Effector memory CD4-positive, alpha-beta T cell (primary cell): ENCODE data around the gene HTR3E.
"Not testable (repeated sequence)": the region's sequence is repeated elsewhere in the genome, so short reads cannot be mapped to it uniquely, and the experiment has no call there.

Experiments used
- DNase-seq, 3 donors: peaks; one replicate each; pipeline ENCODE4 v3.0.0-alpha.2; 2020
- H3K27ac ChIP-seq: 2 replicates; pipeline ENCODE4 v1.7.0; 2013; ENCODE audit warnings: mild to moderate bottlenecking, low read length, moderate library complexity; ENCODE audit not compliant: insufficient read depth, poor library complexity, severe bottlenecking
- H3K27me3 ChIP-seq: replicated peaks from 2 replicates; pipeline ENCODE4 v1.7.0; 2013; ENCODE audit warnings: mild to moderate bottlenecking, low read length; ENCODE audit not compliant: insufficient read depth, control insufficient read depth, poor library complexity, severe bottlenecking
- H3K36me3 ChIP-seq: 2 replicates; pipeline ENCODE4 v1.7.0; 2013; ENCODE audit warnings: mild to moderate bottlenecking, low read length, moderate library complexity; ENCODE audit not compliant: control insufficient read depth, insufficient read depth
- H3K4me1 ChIP-seq: 2 replicates; pipeline ENCODE4 v1.7.0; 2013; ENCODE audit warnings: low read length, mild to moderate bottlenecking; ENCODE audit not compliant: control insufficient read depth, insufficient read depth, poor library complexity, severe bottlenecking
- H3K4me3 ChIP-seq: 2 replicates; pipeline ENCODE4 v1.7.0; 2013; ENCODE audit warnings: low read length, low read depth, mild to moderate bottlenecking; ENCODE audit not compliant: insufficient read depth, poor library complexity, severe bottlenecking
- H3K9me3 ChIP-seq: 2 replicates; pipeline ENCODE4 v1.7.0; 2013; ENCODE audit warnings: mild to moderate bottlenecking, low read length, moderate library complexity; ENCODE audit not compliant: control insufficient read depth
- total RNA-seq, 3 donors: gene quantifications; one replicate each; lab custom pipeline; 2026; lab: John Stamatoyannopoulos, UW

The HTR3E gene, protein sequence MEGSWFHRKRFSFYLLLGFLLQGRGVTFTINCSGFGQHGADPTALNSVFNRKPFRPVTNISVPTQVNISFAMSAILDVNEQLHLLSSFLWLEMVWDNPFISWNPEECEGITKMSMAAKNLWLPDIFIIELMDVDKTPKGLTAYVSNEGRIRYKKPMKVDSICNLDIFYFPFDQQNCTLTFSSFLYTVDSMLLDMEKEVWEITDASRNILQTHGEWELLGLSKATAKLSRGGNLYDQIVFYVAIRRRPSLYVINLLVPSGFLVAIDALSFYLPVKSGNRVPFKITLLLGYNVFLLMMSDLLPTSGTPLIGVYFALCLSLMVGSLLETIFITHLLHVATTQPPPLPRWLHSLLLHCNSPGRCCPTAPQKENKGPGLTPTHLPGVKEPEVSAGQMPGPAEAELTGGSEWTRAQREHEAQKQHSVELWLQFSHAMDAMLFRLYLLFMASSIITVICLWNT
- 0 reads per million in 3 donors for total RNA-seq

DNA sequence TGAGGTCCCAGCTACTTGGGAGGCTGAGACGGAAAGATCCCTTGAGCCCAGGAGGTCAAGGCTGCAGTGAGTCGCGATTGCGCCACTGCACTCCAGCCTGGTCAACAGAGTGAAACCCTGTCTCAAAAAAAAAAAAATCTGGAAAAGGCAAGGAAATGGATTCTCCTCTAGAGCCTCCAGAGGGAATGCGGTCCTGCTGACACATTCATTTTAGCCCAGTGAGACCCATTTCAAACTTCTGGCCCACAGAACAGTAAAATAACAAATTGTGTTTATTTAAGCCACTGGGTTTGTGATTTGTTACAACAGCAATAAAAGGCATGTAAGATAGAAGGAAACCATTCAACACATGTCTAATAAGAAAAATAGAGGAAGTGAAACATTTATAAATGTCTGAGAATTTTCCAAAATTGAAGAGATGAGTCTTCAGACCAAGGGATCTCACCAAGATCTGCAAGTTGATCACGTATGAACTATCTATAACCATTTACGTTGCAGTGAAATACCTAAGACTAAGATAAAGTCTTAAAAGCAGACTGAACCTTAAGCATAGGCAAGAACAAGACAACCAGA, at the start of gene HTR3E:
Gene HTR3E, plus strand, starts transcription at position 254 of the 573 bp plus-strand sequence. CDS start 466 bp downstream, outside the sequence.
- no peak for DNase-seq
- Histone ChIP-seq H3K27me3 (no peaks in the 10 kb centered on the region), H3K36me3 (no peaks in the 10 kb centered on the region), H3K9me3 (peaks cover 6% of the 10 kb centered on the region), H3K27ac (no peak within 1 kb of the TSS), H3K4me3 (no peak within 1 kb of the TSS), H3K4me1 (no peaks in the 10 kb centered on the region)

DNA sequence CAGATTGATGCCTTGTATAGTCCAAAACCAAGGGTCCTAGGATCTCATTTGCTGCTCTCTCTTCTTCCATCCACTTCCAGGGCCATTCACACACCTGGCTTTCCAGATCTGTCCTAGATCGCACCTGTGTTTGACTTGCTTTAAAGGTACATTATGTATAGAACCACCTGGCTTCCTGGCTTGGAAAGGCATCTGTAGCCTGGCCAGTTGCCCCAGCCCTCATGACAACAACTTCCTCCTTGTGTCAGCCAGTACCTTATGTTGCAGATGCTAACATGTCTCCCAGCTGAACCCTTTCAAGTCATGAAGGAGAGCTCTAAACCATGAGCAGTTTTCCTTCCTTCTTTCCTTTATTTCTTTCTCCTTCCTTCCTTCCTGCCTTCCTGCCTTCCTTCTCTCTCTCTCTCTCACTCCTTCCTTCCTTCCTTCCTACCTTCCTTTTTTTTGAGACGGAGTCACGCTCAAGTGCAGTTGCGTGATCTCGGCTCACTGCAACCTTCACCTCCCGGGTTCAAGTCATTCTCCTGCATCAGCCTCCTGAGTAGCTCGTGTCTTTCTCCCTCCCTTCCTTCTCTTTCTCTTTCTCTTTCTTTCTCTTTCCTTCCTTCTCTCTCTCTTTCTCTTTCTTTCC, 46.5 kb upstream of the HTR3E start:
- no peaks in the 10 kb centered on the region for H3K36me3 ChIP-seq
- no peaks in the 10 kb centered on the region for H3K27me3 ChIP-seq
- H3K4me1 ChIP-seq, result no peaks in the 10 kb centered on the region
- no peak for DNase-seq
- H3K4me3 ChIP-seq, result no peak overlapping the region
- H3K27ac ChIP-seq, result no peak overlapping the region
- H3K9me3 ChIP-seq, result no peaks in the 10 kb centered on the region

DNA sequence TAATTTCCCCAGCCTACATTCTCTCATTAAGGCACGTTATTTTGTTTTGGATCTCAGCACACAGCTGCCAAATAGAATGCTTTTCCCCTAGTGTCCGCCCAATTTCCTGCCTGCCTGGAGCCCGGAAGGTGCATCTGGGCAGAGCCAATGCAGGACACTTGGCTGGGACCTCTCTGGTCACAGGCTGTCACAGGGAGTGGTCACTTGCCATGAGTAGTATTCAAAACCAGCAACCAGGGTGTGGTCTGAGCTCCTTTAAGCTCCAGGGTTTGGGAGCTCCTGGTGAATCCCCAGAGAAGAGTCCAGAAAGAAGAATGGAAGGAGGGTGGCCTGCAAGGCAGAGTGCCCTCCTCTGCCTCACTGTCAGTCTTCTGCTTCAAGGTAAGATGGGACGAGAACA, 44.1 kb upstream of the HTR3E start, which contains the start of gene HTR3C:
Gene HTR3C, plus strand, starts transcription at position 281 of the 400 bp plus-strand sequence. Its CDS starts 34 bp downstream, at position 315.
- no peak within 1 kb of the TSS for H3K27ac ChIP-seq
- H3K36me3 ChIP-seq, result no peaks in the 10 kb centered on the region
- H3K4me3 ChIP-seq, result no peak within 1 kb of the TSS
- H3K9me3 ChIP-seq, result no peaks in the 10 kb centered on the region
- DNase-seq, result no peak
- H3K27me3 ChIP-seq, result no peaks in the 10 kb centered on the region
- no peaks in the 10 kb centered on the region for H3K4me1 ChIP-seq

DNA sequence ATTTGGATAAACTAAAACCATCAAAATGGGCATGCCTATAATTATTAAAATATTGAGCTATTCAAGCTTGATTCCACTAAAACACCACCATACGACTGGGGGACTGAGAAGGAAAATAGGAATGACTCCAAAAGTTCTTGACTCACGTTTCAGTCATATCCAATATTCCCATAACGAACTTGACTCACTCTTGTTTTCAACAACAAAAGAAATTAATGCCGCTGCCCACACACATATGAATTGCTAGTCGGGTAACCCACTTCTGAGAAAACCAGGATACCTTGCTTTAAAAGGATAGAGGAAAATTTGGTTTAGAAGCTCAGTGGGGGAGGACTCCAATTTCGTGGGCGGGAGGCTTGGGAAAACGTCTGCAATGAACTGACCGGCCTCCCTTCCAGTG, 38.8 kb upstream of the HTR3E start:
- no peaks in the 10 kb centered on the region for H3K36me3 ChIP-seq
- H3K27ac ChIP-seq, result no peak overlapping the region
- H3K4me1 ChIP-seq, result no peaks in the 10 kb centered on the region
- no peaks in the 10 kb centered on the region for H3K27me3 ChIP-seq
- H3K4me3 ChIP-seq, result no peak overlapping the region
- no peak for DNase-seq
- H3K9me3 ChIP-seq, result no peaks in the 10 kb centered on the region

DNA sequence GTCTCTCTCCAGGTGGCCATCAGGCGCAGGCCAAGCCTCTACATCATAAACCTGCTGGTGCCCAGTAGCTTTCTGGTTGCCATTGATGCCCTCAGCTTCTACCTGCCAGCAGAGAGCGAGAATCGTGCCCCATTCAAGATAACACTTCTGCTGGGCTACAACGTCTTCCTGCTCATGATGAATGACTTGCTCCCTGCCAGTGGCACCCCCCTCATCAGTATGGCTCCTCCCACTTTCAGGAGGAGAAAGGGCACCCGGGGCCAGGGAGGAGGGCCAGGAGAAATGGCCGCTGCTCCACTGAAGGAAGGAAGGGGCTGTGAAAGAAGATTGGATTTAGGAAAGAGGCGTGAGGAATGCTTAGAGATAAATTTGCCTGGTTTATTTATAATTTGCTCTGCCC, 37.4 kb upstream of the HTR3E start:
- H3K36me3 ChIP-seq, result no peaks in the 10 kb centered on the region
- H3K4me1 ChIP-seq, result no peaks in the 10 kb centered on the region
- no peak overlapping the region for H3K4me3 ChIP-seq
- DNase-seq, result no peak
- H3K27ac ChIP-seq, result no peak overlapping the region
- no peaks in the 10 kb centered on the region for H3K9me3 ChIP-seq
- no peaks in the 10 kb centered on the region for H3K27me3 ChIP-seq

DNA sequence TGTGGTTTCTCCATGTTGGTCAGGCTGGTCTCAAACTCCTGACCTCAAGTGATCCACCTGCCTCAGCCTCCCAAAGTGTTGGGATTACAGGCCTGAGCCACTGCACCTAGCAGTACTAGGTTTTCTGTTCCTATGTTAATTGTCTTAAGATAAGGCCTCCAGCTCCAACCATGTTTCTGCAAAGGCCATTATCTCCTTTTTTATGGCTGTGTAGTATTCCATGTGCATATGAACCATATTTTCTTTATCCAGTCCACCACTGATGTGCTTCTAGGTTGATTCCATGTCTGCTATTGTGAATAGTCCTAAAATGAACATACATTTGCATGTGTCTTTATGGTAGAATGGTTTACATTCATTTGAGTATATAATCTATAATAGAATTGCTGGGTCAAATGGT, 34.2 kb upstream of the HTR3E start:
- no peak for DNase-seq
- Histone ChIP-seq H3K27ac (no peak overlapping the region), H3K36me3 (no peaks in the 10 kb centered on the region), H3K27me3 (no peaks in the 10 kb centered on the region), H3K4me3 (no peak overlapping the region), H3K4me1 (no peaks in the 10 kb centered on the region), H3K9me3 (no peaks in the 10 kb centered on the region)

DNA sequence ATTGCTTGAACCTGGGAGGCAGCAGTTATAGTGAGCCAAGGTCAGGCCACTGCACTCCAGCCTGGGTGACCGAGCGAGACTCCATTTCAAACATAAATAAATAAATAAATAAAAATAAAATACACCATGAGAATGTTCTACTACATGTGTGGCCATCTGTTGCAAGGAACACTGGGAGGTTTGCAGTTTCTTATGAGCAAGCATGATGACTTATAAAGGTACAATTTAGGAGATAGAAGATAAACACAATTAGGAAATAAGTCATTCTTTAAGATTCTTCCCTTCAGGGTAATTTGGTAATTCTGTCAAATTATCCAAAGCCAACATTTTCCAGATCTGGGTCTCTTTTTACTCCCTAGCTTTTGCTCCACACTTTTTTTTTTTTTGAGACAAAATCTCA, 30.7 kb upstream of the HTR3E start:
- H3K4me1 ChIP-seq, result no peaks in the 10 kb centered on the region
- H3K27ac ChIP-seq, result no peak overlapping the region
- no peaks in the 10 kb centered on the region for H3K9me3 ChIP-seq
- H3K27me3 ChIP-seq, result no peaks in the 10 kb centered on the region
- H3K36me3 ChIP-seq, result no peaks in the 10 kb centered on the region
- H3K4me3 ChIP-seq, result no peak overlapping the region
- DNase-seq, result no peak

DNA sequence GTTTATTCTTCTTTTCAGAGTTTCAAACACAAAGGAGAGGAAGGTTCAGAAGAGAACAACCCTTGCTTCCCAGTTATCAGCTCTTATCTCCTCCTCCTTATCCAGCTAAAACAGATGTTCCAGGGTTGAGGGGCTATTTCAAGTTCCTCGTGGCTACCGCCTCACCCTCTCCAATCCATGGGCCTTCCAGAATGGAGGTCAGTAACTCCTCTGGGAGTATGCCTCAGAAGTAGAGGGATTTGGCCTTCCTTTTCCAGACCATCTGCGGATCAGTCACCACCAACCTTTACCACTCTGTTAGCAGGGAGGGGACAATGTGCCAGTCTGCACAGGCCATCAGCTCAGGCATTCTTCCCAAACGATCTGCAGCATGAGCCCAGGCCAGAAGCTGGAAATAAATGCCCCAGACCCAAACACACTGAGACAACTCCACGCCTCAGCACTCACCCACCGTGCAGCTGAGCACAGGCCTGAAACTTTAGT, 29.2 kb upstream of the HTR3E start:
- Histone ChIP-seq H3K4me1 (no peaks in the 10 kb centered on the region), H3K36me3 (no peaks in the 10 kb centered on the region), H3K4me3 (no peak overlapping the region), H3K9me3 (no peaks in the 10 kb centered on the region), H3K27ac (no peak overlapping the region), H3K27me3 (no peaks in the 10 kb centered on the region)
- no peak for DNase-seq

DNA sequence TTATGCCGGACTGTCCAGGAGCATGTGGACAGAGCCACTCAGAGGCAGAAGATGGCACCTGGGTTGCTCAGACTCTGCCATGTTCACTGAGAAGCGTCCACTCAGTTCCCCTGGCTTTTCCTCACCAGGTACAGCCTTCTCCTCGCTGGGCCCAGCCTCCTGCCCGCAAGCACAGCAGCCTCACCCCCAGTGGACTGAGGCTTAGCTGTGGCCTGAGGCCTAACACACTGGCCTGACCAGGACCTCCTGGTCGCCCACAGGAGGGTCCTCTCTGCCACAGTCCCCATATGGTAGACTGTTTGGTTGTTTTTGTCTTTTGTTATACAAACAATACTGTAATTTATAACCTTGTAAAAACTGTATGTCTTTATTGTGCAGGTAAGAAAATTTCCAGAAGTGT, 28.5 kb upstream of the HTR3E start:
- H3K36me3 ChIP-seq, result no peaks in the 10 kb centered on the region
- no peaks in the 10 kb centered on the region for H3K4me1 ChIP-seq
- H3K27me3 ChIP-seq, result no peaks in the 10 kb centered on the region
- no peak for DNase-seq
- H3K9me3 ChIP-seq, result no peaks in the 10 kb centered on the region
- H3K4me3 ChIP-seq, result no peak overlapping the region
- no peak overlapping the region for H3K27ac ChIP-seq

DNA sequence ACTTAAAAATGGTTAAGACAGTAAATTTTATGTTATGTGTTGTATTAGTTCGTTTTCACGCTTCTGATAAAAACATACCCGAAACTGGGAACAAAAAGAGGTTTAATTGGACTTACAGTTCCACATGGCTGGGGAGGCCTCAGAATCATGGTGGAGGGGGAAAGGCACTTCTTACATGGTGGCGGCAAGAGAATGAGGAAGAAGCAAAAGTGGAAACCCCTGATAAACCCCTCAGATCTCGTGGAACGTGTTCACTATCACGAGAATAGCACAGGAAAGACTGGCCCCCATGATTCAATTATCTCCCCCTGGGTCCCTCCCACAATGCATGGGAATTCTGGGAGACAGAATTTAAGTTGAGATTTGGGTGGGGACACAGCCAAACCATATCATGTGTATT, 25.7 kb upstream of the HTR3E start:
- not testable (repeated sequence) for H3K9me3 ChIP-seq

More for the DNA sequence above, 25.7 kb upstream of the HTR3E start:
- not testable (repeated sequence) for DNase-seq, H3K4me3 ChIP-seq, H3K4me1 ChIP-seq, H3K27me3 ChIP-seq, H3K36me3 ChIP-seq, H3K27ac ChIP-seq
